ENCODE measurements around the gene BCL7B. TPM values are rescaled to one million over a fixed set of nuclear protein-coding genes. Genes with fewer than 3 reads are reported as not detected.

BCL7B gene
- total and polyA plus RNA-seq, 2 of the 4 experiments (the other 2 are of a cell fraction) = 7.2 to 51.3 TPM

- no peak overlapping the region for H3K27ac ChIP-seq (ENCODE audit: insufficient read depth, low read length)
- H4K20me1 ChIP-seq (ENCODE audit: insufficient read depth, low read length) = no peaks in the 10 kb centered on the region
- H3K36me3 ChIP-seq (ENCODE audit: control insufficient read depth, insufficient read depth, low read length) = no peaks in the 10 kb centered on the region
- ATAC-seq (ENCODE audit: low read depth) (no peak), DNase-seq (no peak)
- H2BK120ac ChIP-seq (ENCODE audit: low read depth, low read length) = no peak overlapping the region
- no peak overlapping the region for H4K5ac ChIP-seq (ENCODE audit: low read depth, low read length)
- H2BK20ac ChIP-seq (ENCODE audit: low read depth, low read length) = no peak overlapping the region
- H3K18ac ChIP-seq (ENCODE audit: low read depth, low read length) = no peak overlapping the region
- no peak overlapping the region for H2AK9ac ChIP-seq (replicated peaks; ENCODE audit: low read depth, low read length, poor library complexity)
- BruUV-seq (replicated peaks) = no TSS peak
- no peak for TF ChIP-seq CHD1 (IDR thresholded peaks at IDR 0.05; ENCODE audit: low read depth, low read length)
- TF ChIP-seq SMC3 (IDR thresholded peaks at IDR 0.05; ENCODE audit: low read depth, low read length) = no peak
- no peak for TF ChIP-seq RAD21 (IDR thresholded peaks at IDR 0.05; ENCODE audit: low read length)
- TF ChIP-seq, protein P1, sequence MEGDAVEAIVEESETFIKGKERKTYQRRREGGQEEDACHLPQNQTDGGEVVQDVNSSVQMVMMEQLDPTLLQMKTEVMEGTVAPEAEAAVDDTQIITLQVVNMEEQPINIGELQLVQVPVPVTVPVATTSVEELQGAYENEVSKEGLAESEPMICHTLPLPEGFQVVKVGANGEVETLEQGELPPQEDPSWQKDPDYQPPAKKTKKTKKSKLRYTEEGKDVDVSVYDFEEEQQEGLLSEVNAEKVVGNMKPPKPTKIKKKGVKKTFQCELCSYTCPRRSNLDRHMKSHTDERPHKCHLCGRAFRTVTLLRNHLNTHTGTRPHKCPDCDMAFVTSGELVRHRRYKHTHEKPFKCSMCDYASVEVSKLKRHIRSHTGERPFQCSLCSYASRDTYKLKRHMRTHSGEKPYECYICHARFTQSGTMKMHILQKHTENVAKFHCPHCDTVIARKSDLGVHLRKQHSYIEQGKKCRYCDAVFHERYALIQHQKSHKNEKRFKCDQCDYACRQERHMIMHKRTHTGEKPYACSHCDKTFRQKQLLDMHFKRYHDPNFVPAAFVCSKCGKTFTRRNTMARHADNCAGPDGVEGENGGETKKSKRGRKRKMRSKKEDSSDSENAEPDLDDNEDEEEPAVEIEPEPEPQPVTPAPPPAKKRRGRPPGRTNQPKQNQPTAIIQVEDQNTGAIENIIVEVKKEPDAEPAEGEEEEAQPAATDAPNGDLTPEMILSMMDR (conservative IDR thresholded peaks at IDR 0.05; ENCODE audit: low read depth, low read length) = no peak
- TF ChIP-seq USF2 (IDR thresholded peaks at IDR 0.05; ENCODE audit: low read depth, low read length) = no peak
- no peak for TF ChIP-seq RCOR1 (IDR thresholded peaks at IDR 0.05; ENCODE audit: insufficient replicate concordance, low read length)
- no peak for TF ChIP-seq NFE2L2 (IDR thresholded peaks at IDR 0.05; ENCODE audit: low read depth, low read length)
- TF ChIP-seq FOS (IDR thresholded peaks at IDR 0.05; ENCODE audit: low read depth, low read length) = no peak
- intact Hi-C loops (cut with micrococcal nuclease) = no loop called here
- no peak overlapping the region for H3K4me2 ChIP-seq (ENCODE audit: low read depth, low read length)
- peaks cover 29% of the 10 kb centered on the region for H3K27me3 ChIP-seq (ENCODE audit: control insufficient read depth, insufficient read depth, low read length)
- 90% methylated on average over 2 of the region's 7 CpGs; no CpG with 5 or more reads in 1 of the 2 experiments for WGBS, 2 experiments (ENCODE audit: extremely low coverage in 2 of 2, insufficient read length in 1 of 2)
- H3K56ac ChIP-seq (ENCODE audit: extremely low read depth, insufficient read depth, low read length) = no peak overlapping the region
- in situ Hi-C loops (cut with MboI; ENCODE audit: low sequenced_read_pairs) = no loop called here
- ChIA-PET POLR2A (ENCODE audit: unreplicated experiment) (no interaction called here), CTCF (no interaction called here)
- no peak overlapping the region for H2BK5ac ChIP-seq (ENCODE audit: low read depth, low read length, poor library complexity, severe bottlenecking)
- H2AK5ac ChIP-seq (ENCODE audit: low read depth, low read length) = no peak overlapping the region
- H3K4ac ChIP-seq (ENCODE audit: low read depth, low read length) = no peak overlapping the region
- no peak overlapping the region for H4K8ac ChIP-seq (ENCODE audit: low read depth in 2 of 2, low read length in 2 of 2)
- no peaks in the 10 kb centered on the region for H3K9me3 ChIP-seq (ENCODE audit: control insufficient read depth, insufficient read depth, low read length)
- H3K4me1 ChIP-seq (ENCODE audit: control insufficient read depth, insufficient read depth, low read length) = no peaks in the 10 kb centered on the region
- H3K9me1 ChIP-seq (ENCODE audit: insufficient read depth, low read length) = no peaks in the 10 kb centered on the region
- H2AFZ ChIP-seq (replicated peaks; ENCODE audit: low read length, poor library complexity) = no peak overlapping the region
- no peak overlapping the region for H3K14ac ChIP-seq (replicated peaks; ENCODE audit: low read depth, low read length)
- dilution Hi-C loops (cut with HindIII; ENCODE audit: low sequenced_read_pairs, unreplicated experiment) = no loop called here
- H3K9ac ChIP-seq (ENCODE audit: low read depth, low read length) = no peak overlapping the region
- no peak overlapping the region for H4K91ac ChIP-seq (ENCODE audit: insufficient read depth, low read depth, low read length)
- no peak overlapping the region for H2BK15ac ChIP-seq (ENCODE audit: low read depth, low read length)
- no peak overlapping the region for H3K4me3 ChIP-seq (ENCODE audit: insufficient read depth, low read depth, low read length)
- no peaks in the 10 kb centered on the region for H3K79me1 ChIP-seq (ENCODE audit: low read depth in 1 of 2, low read length in 2 of 2)
- H3K23ac ChIP-seq (ENCODE audit: low read depth, low read length) = no peak overlapping the region
These were observed 42.4 kb upstream of the BCL7B start for GRCh38 chr7:73599916-73600315.
